ENCODE data around the gene OIT3.

The OIT3 gene

GRCh38 chr10:72952642-72953158, 59.2 kb downstream of the OIT3 start:
- H3K4me3 ChIP-seq (ENCODE audit: low read depth, low read length): no peak overlapping the region
- TF ChIP-seq CTCF (IDR thresholded peaks at IDR 0.05; ENCODE audit: low read depth, low read length): no peak
- in situ Hi-C loops (cut with HindIII; ENCODE audit: low sequenced_read_pairs): no loop called here
- no peak for DNase-seq (ENCODE audit: low read depth, low spot score)

DNA sequence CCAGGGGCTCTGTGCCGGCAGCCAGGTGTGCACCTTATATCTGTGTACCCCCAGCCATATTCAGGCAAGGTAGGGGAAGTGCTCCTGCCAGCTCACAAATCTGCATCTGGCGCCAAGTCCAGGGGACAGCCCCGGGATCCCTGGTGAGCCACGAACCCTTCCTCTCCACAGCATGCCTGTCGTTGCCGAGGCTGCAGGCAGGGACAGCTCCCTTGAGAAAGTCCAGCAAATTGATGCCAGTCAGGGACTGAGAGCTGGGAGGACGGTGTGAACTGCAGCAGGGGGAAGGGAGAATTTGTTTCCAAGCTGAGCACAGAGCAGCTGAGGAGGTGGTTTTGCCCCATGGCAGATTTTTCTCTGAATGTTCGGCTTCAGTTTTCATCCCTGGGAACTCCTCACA, 60.1 kb downstream of the OIT3 start:
- in situ Hi-C loops (cut with HindIII; ENCODE audit: low sequenced_read_pairs): no loop called here
- H3K4me3 ChIP-seq (ENCODE audit: low read depth, low read length): no peak overlapping the region
- TF ChIP-seq CTCF (IDR thresholded peaks at IDR 0.05; ENCODE audit: low read depth, low read length): no peak
- no peak for DNase-seq (ENCODE audit: low read depth, low spot score)

GRCh38 chr10:72954230-72954595, 60.7 kb downstream of the OIT3 start:
- no peak overlapping the region for H3K4me3 ChIP-seq (ENCODE audit: low read depth, low read length)
- TF ChIP-seq CTCF (IDR thresholded peaks at IDR 0.05; ENCODE audit: low read depth, low read length): no peak
- in situ Hi-C loops (cut with HindIII; ENCODE audit: low sequenced_read_pairs): no loop called here
- DNase-seq (ENCODE audit: low read depth, low spot score): no peak

GRCh38 chr10:72954596-72955554, 61.3 kb downstream of the OIT3 start, which contains the start of gene PLA2G12B:
Gene PLA2G12B (minus strand): TSS chr10:72954806. CDS start chr10:72954685, 121 bp downstream.
- in situ Hi-C loops (cut with HindIII; ENCODE audit: low sequenced_read_pairs): no loop called here
- no peak for TF ChIP-seq CTCF (IDR thresholded peaks at IDR 0.05; ENCODE audit: low read depth, low read length)
- no peak for DNase-seq (ENCODE audit: low read depth, low spot score)
- H3K4me3 ChIP-seq (ENCODE audit: low read depth, low read length): no peak within 1 kb of the TSS

- DNase-seq (ENCODE audit: low read depth, low spot score): no peak
- in situ Hi-C loops (cut with HindIII; ENCODE audit: low sequenced_read_pairs): no loop called here
- TF ChIP-seq CTCF (IDR thresholded peaks at IDR 0.05; ENCODE audit: low read depth, low read length): no peak
- no peak overlapping the region for H3K4me3 ChIP-seq (ENCODE audit: low read depth, low read length)
These were observed 62.5 kb downstream of the OIT3 start for GRCh38 chr10:72956001-72956400.

GRCh38 chr10:72976886-72977285, 83.3 kb downstream of the OIT3 start:
- in situ Hi-C loops (cut with HindIII; ENCODE audit: low sequenced_read_pairs): no loop called here
- no peak for TF ChIP-seq CTCF (IDR thresholded peaks at IDR 0.05; ENCODE audit: low read depth, low read length)
- DNase-seq (ENCODE audit: low read depth, low spot score): no peak
- H3K4me3 ChIP-seq (ENCODE audit: low read depth, low read length): no peak overlapping the region

Data from astrocyte of the spinal cord (primary cell).